ENCODE data around the gene NIP7. TPM values are rescaled to one million over a fixed set of nuclear protein-coding genes. Genes with fewer than 3 reads are reported as not detected.

NIP7 gene
- total and polyA plus RNA-seq, 4 donors: 14.5 to 23.2 (median 17.0) TPM

DNA sequence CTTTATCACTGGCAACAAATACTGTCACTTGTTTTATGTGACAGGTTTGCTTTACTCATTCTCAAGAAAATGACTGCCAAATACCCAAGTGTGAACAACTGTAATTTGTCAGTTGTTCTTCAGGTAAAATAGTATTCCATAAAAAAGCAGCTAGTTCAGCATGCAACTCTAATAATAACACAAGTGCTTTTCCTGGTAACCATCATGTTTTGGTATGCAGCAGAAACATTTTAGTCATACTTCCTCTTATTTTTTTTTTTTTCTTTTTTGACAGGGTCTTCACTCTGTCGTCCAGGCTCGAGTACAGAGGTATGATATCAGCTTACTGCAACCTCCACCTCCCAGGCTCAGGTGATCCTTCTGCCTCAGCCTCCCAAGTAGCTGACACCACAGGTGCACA, 41.7 kb downstream of the NIP7 start:
- WGBS, 2 donors: 13 to 44% methylated on average over 2 of the region's 2 CpGs
- no peak overlapping the region for H3K4me3 ChIP-seq
- no peak for DNase-seq
- no peak for ATAC-seq (ENCODE audit: insufficient read depth, low FRiP score)
- H3K4me1 ChIP-seq (ENCODE audit: control insufficient read depth in 5 of 5, insufficient read depth in 5 of 5, low read length in 5 of 5): peaks cover 0 to 8% (median 5%) of the 10 kb centered on the region in 5 donors
- H3K27ac ChIP-seq (ENCODE audit: low read depth in 1 of 2, low read length in 1 of 2): no peak overlapping the region
- no peak overlapping the region for H3K9ac ChIP-seq (ENCODE audit: insufficient read depth in 1 of 2, low read length in 2 of 2)
- no peaks in the 10 kb centered on the region for H3K9me3 ChIP-seq (ENCODE audit: control insufficient read depth in 4 of 4, insufficient read depth in 3 of 4, low read length in 3 of 4)
- TF ChIP-seq, protein P1, sequence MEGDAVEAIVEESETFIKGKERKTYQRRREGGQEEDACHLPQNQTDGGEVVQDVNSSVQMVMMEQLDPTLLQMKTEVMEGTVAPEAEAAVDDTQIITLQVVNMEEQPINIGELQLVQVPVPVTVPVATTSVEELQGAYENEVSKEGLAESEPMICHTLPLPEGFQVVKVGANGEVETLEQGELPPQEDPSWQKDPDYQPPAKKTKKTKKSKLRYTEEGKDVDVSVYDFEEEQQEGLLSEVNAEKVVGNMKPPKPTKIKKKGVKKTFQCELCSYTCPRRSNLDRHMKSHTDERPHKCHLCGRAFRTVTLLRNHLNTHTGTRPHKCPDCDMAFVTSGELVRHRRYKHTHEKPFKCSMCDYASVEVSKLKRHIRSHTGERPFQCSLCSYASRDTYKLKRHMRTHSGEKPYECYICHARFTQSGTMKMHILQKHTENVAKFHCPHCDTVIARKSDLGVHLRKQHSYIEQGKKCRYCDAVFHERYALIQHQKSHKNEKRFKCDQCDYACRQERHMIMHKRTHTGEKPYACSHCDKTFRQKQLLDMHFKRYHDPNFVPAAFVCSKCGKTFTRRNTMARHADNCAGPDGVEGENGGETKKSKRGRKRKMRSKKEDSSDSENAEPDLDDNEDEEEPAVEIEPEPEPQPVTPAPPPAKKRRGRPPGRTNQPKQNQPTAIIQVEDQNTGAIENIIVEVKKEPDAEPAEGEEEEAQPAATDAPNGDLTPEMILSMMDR (IDR thresholded peaks at IDR 0.05; ENCODE audit: control extremely low read depth, extremely low read depth): no peak
- peaks cover 12 to 33% (median 18%) of the 10 kb centered on the region in 4 donors for H3K36me3 ChIP-seq (ENCODE audit: control insufficient read depth in 4 of 4, insufficient read depth in 4 of 4, low read length in 4 of 4)
- no peaks in the 10 kb centered on the region for H3K27me3 ChIP-seq (ENCODE audit: control insufficient read depth in 3 of 3, insufficient read depth in 3 of 3, low read length in 2 of 3)

DNA sequence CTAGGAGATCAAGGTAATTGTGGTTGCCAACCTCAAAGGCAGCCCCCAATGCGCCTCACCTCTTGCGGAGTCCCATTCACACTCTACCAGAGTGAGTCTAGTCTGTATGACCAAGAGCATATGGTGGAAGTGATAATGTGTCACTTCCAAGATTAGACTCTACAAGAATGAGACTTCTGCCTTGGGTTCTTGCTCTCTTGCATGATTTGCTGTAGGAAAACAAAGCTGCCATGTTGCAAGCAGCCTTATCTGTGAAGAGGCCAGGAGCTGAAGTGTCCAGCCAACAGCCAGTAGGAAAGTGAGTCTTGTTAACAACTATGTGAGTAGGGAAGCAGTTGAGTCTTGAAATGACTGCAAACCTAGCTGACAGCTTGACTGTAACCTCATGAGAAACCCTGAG, 42.8 kb downstream of the NIP7 start:
- no peak for DNase-seq
- H3K36me3 ChIP-seq (ENCODE audit: control insufficient read depth in 4 of 4, insufficient read depth in 4 of 4, low read length in 4 of 4): peaks cover 7 to 32% (median 18%) of the 10 kb centered on the region in 4 donors
- no peaks in the 10 kb centered on the region for H3K9me3 ChIP-seq (ENCODE audit: control insufficient read depth in 4 of 4, insufficient read depth in 3 of 4, low read length in 3 of 4)
- H3K9ac ChIP-seq (ENCODE audit: insufficient read depth in 1 of 2, low read length in 2 of 2): no peak overlapping the region
- H3K4me3 ChIP-seq: no peak overlapping the region
- 99 to 100% methylated on average over 2 of the region's 2 CpGs for WGBS, 2 donors
- no peak overlapping the region for H3K27ac ChIP-seq (ENCODE audit: low read depth in 1 of 2, low read length in 1 of 2)
- H3K4me1 ChIP-seq (ENCODE audit: control insufficient read depth in 5 of 5, insufficient read depth in 5 of 5, low read length in 5 of 5): peaks cover 0 to 8% (median 5%) of the 10 kb centered on the region in 5 donors
- H3K27me3 ChIP-seq (ENCODE audit: control insufficient read depth in 3 of 3, insufficient read depth in 3 of 3, low read length in 2 of 3): no peaks in the 10 kb centered on the region
- TF ChIP-seq, protein P1 (IDR thresholded peaks at IDR 0.05; ENCODE audit: control extremely low read depth, extremely low read depth): no peak
- no peak for ATAC-seq (ENCODE audit: insufficient read depth, low FRiP score)

DNA sequence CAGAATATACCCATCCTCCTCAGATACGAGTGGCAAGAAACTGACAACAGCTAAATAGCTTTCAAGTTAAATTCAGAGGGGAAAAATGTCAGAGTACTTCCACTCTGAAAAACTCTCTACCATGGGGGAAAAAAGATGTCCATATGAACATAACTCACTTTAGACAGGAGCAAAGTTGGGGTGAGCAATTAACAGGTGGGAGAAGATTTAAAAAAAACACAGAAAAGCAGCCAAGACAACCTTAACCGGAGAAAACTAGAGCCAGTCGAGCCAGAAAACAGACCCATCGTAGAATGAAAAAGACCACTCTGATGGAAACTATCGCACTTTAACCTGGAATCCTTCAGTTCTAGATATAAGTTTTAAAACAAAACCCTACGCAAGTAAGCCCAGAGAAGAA, 45.4 kb downstream of the NIP7 start:
- WGBS, 2 donors: 6 to 9% methylated on average over 6 of the region's 6 CpGs
- H3K4me1 ChIP-seq (ENCODE audit: control insufficient read depth in 5 of 5, insufficient read depth in 5 of 5, low read length in 5 of 5): peaks cover 0 to 8% (median 5%) of the 10 kb centered on the region in 5 donors
- H3K9me3 ChIP-seq (ENCODE audit: control insufficient read depth in 4 of 4, insufficient read depth in 3 of 4, low read length in 3 of 4): no peaks in the 10 kb centered on the region
- DNase-seq (no peak), ATAC-seq (ENCODE audit: insufficient read depth, low FRiP score) (no peak)
- no peaks in the 10 kb centered on the region for H3K27me3 ChIP-seq (ENCODE audit: control insufficient read depth in 3 of 3, insufficient read depth in 3 of 3, low read length in 2 of 3)
- peak overlapping the region; percentile 86 for H3K4me3 ChIP-seq
- peak overlapping the region; percentile 89 to 96 for H3K27ac ChIP-seq (ENCODE audit: low read depth in 1 of 2, low read length in 1 of 2)
- peaks cover 0 to 22% (median 9%) of the 10 kb centered on the region in 4 donors for H3K36me3 ChIP-seq (ENCODE audit: control insufficient read depth in 4 of 4, insufficient read depth in 4 of 4, low read length in 4 of 4)
- peak overlapping the region; percentile 47 to 85 for H3K9ac ChIP-seq (ENCODE audit: insufficient read depth in 1 of 2, low read length in 2 of 2)
- TF ChIP-seq, protein P1 (IDR thresholded peaks at IDR 0.05; ENCODE audit: control extremely low read depth, extremely low read depth): no peak

DNA sequence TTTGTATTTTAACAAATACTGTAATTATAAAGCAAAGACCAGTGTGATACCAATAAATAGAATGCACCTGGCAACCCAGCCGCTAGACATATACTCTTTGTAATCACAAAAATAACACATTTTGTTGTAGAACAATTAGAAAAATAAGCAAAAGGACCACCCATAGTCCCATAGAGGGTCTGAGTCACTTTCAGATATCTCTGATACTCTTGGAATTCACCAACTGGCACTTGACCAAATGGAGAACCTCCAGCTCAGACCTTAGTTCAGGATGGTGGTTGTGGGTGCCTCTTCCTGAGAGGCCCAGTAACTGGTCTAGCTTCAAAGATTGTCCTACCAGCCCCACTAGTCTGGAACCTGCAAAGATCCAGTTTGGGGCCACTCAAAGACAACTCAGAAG, 47.0 kb downstream of the NIP7 start:
- DNase-seq: no peak
- H3K36me3 ChIP-seq (ENCODE audit: control insufficient read depth in 4 of 4, insufficient read depth in 4 of 4, low read length in 4 of 4): peaks cover 0 to 20% (median 7%) of the 10 kb centered on the region in 4 donors
- H3K9ac ChIP-seq (ENCODE audit: insufficient read depth in 1 of 2, low read length in 2 of 2): no peak overlapping the region
- ATAC-seq (ENCODE audit: insufficient read depth, low FRiP score): no peak
- H3K27ac ChIP-seq (ENCODE audit: low read depth in 1 of 2, low read length in 1 of 2): no peak overlapping the region
- WGBS, 2 donors: 82 to 97% methylated on average over 1 of the region's 1 CpG
- TF ChIP-seq, protein P1 (IDR thresholded peaks at IDR 0.05; ENCODE audit: control extremely low read depth, extremely low read depth): no peak
- H3K9me3 ChIP-seq (ENCODE audit: control insufficient read depth in 4 of 4, insufficient read depth in 3 of 4, low read length in 3 of 4): no peaks in the 10 kb centered on the region
- peaks cover 0 to 8% (median 5%) of the 10 kb centered on the region in 5 donors for H3K4me1 ChIP-seq (ENCODE audit: control insufficient read depth in 5 of 5, insufficient read depth in 5 of 5, low read length in 5 of 5)
- H3K27me3 ChIP-seq (ENCODE audit: control insufficient read depth in 3 of 3, insufficient read depth in 3 of 3, low read length in 2 of 3): no peaks in the 10 kb centered on the region
- H3K4me3 ChIP-seq: no peak overlapping the region
